H1 (cell line): ENCODE data around the gene ABHD2. TPM values are rescaled to one million over a fixed set of nuclear protein-coding genes. Genes with fewer than 3 reads are reported as not detected.

ENCODE experiments used
- ASH2L ChIP-seq: fragments of 200-600, 300-600 bp; sonication (generic); IDR thresholded peaks from one replicate; pipeline ENCODE4 v1.7.1; 2017; ENCODE audit warnings: low read length
- CREB1 ChIP-seq: IDR thresholded peaks from 2 replicates; pipeline ENCODE4 v1.6.1; 2012; ENCODE audit warnings: inconsistent platforms
- FOSL1 ChIP-seq: IDR thresholded peaks from 2 replicates; pipeline ENCODE4 v1.6.1; 2011; ENCODE audit warnings: mild to moderate bottlenecking, low read depth, low read length, moderate library complexity; ENCODE audit not compliant: insufficient read depth
- ZNF274 ChIP-seq: IDR thresholded peaks from 2 replicates; pipeline ENCODE4 v1.7.0; 2012; ENCODE audit warnings: low read length, borderline replicate concordance; ENCODE audit errors: extremely low read depth
- polyA plus RNA-seq, 7 experiments: library from polyadenylated mRNA; depleted of rRNA in 3 of 7; stranded (reverse) in 5 of 7; unstranded in 2 of 7; fragments of >200 nt in 5 of 7; fragments of 200-250 nt in 2 of 7; gene quantifications; 1 replicate in 5 of 7; 2 replicates in 1 of 7; 4 replicates in 1 of 7; pipeline versions ENCODE4 v1.2.1 to v1.2.3, GENCODE V29; 2011 to 2013; ENCODE audit warnings: missing spikeins in 2 of 7, mixed read lengths in 2 of 7
- total RNA-seq: library from RNA; stranded (reverse); fragmentation: NEBNext Ultra II Directional; extraction: Animal tissue kit (Norgen Biotek cat#: 25700); gene quantifications from 2 replicates; pipeline ENCODE4 v1.2.1, GENCODE V29; 2021

Gene ABHD2
- total and polyA plus RNA-seq, 2 of the 8 experiments (the other 6 are each of a cell fraction or from before 2014, with no cell fraction given): 9.1 to 23.7 TPM

DNA sequence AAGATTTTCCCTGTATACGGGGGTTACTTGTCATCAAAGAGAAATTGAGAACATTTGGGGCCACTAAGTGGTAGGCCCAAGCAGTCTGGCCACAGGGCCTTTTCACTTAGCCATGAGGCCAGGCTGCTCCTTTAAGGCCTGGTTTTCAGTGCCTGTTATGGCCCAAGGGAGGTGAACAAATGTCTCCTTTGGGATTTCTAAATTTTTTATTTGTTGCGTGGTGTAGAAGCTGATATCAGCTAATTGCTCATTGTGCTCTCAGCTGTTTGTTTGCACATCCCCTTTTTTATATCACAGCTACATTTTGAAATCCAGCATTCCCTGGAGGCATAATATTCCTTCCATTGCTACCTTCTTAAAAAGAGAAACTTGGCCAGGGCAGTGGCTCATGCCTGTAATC is 84.7 kb downstream of the ABHD2 start (continued):
- TF ChIP-seq CREB1 (no peak), ZNF274 (no peak), ASH2L (no peak), FOSL1 (no peak)
- TF ChIP-seq, all 59 proteins: peak for 0
